HK-2 (cell line): ENCODE results near the gene TCHH.
"Not testable (repeated sequence)": the region's sequence is repeated elsewhere in the genome, so short reads cannot be mapped to it uniquely, and the experiment has no call there.

Source experiments
- DNase-seq: peaks from one replicate; pipeline ENCODE4 v3.0.0-alpha.2; 2018; ENCODE audit not compliant: unreplicated experiment

TCHH gene

GRCh38 chr1:152110860-152111514, 4.3 kb downstream of the TCHH start:
- DNase-seq, result peak; percentile 57

- no peak for DNase-seq
Observed at GRCh38 chr1:152110365-152110859, 4.8 kb downstream of the TCHH start.

GRCh38 chr1:152109998-152110294, 5.3 kb downstream of the TCHH start:
- DNase-seq, result no peak

- DNase-seq, result no peak
Observed at GRCh38 chr1:152109231-152109997, 5.8 kb downstream of the TCHH start.

- DNase-seq, result no peak
Observed at GRCh38 chr1:152108882-152109222, 6.4 kb downstream of the TCHH start.

GRCh38 chr1:152107984-152108881, 7.0 kb downstream of the TCHH start:
- no peak for DNase-seq

- DNase-seq, result no peak
Observed at GRCh38 chr1:152107031-152107983, 7.9 kb downstream of the TCHH start.

- no peak for DNase-seq
Observed at GRCh38 chr1:152104854-152105253, 10.4 kb downstream of the TCHH start.

- no peak for DNase-seq
Observed at GRCh38 chr1:152096931-152097330, 18.3 kb downstream of the TCHH start.

- DNase-seq, result no peak
Observed at GRCh38 chr1:152089014-152089674, 26.1 kb downstream of the TCHH start, which contains the start of gene TCHHL1. TSS of gene TCHHL1 (minus strand) at chr1:152089064. CDS start at chr1:152088143, 921 bp downstream.

GRCh38 chr1:152086760-152087159, 28.5 kb downstream of the TCHH start:
- DNase-seq, result no peak

- no peak for DNase-seq
Observed at GRCh38 chr1:152084853-152085252, 30.4 kb downstream of the TCHH start.

- DNase-seq, result not testable (repeated sequence)
Observed at GRCh38 chr1:152081026-152081425, 34.2 kb downstream of the TCHH start.

GRCh38 chr1:152080494-152080893, 34.8 kb downstream of the TCHH start:
- not testable (repeated sequence) for DNase-seq

- no peak for DNase-seq
Observed at GRCh38 chr1:152078831-152079441, 36.3 kb downstream of the TCHH start.

- DNase-seq, result no peak
Observed at GRCh38 chr1:152072311-152072710, 42.9 kb downstream of the TCHH start.

GRCh38 chr1:152071123-152071522, 44.1 kb downstream of the TCHH start:
- DNase-seq, result no peak

GRCh38 chr1:152067929-152068328, 47.3 kb downstream of the TCHH start:
- DNase-seq, result no peak

- DNase-seq, result no peak
Observed at GRCh38 chr1:152067150-152067549, 48.1 kb downstream of the TCHH start.

- DNase-seq, result no peak
Observed at GRCh38 chr1:152061952-152062351, 53.3 kb downstream of the TCHH start.
